ENCODE measurements around the gene ADAMTS9.

ADAMTS9 gene

DNA sequence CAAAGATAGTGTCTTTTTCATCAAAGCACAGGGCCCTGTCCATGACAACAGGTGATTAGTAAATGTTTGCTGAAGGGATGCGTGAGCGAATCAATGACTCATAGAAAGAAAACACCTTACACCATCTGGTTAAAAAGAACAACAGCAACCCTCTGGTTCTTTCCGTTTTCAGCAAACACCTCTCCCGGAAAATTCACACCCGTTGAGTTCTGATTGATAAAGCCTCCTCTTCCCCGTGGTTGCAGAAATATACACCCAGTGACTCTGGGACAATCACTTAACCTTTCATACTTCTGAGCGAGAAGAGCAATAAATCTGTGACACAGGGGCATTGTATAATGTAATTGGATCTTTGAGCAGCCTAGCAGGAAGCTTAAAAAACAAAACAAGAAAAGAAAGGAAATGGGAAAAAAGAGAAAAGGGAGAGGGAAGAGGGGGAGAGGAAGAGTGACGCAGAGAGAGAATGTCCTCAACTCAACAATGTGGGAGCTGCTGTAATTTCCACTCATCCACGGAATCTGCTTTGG, 37.6 kb downstream of the ADAMTS9 start:
- Histone ChIP-seq H3K9me2 (replicated peaks; ENCODE audit: low read depth, low read length) (no peaks in the 10 kb centered on the region), H3K27me3 (ENCODE audit: insufficient read depth, low read length, poor library complexity, severe bottlenecking) (no peaks in the 10 kb centered on the region), H3K4me2 (ENCODE audit: low read depth, low read length, poor library complexity, severe bottlenecking) (no peak overlapping the region), H3K4me1 (ENCODE audit: insufficient read depth, low read length, poor library complexity, severe bottlenecking) (no peaks in the 10 kb centered on the region), H3K4me3 (ENCODE audit: low read length, poor library complexity, severe bottlenecking) (no peak overlapping the region), H4K20me1 (ENCODE audit: insufficient read depth, low read length, poor library complexity, severe bottlenecking) (no peaks in the 10 kb centered on the region), H3K79me2 (ENCODE audit: insufficient read depth, low read length) (no peaks in the 10 kb centered on the region), H3K36me3 (ENCODE audit: insufficient read depth, low read length) (no peaks in the 10 kb centered on the region), H3F3A (ENCODE audit: low read depth) (no peaks in the 10 kb centered on the region), H3K9me3 (ENCODE audit: insufficient read depth, low read depth, low read length) (no peaks in the 10 kb centered on the region), H3K9ac (ENCODE audit: low read depth, low read length, poor library complexity, severe bottlenecking) (no peak overlapping the region), H2AFZ (ENCODE audit: low read length) (no peak overlapping the region)
- TF ChIP-seq CTCF (conservative IDR thresholded peaks at IDR 0.05; ENCODE audit: low read length) = no peak
- TF ChIP-seq EZH2phosphoT487 (IDR thresholded peaks at IDR 0.05; ENCODE audit: borderline replicate concordance) = no peak

DNA sequence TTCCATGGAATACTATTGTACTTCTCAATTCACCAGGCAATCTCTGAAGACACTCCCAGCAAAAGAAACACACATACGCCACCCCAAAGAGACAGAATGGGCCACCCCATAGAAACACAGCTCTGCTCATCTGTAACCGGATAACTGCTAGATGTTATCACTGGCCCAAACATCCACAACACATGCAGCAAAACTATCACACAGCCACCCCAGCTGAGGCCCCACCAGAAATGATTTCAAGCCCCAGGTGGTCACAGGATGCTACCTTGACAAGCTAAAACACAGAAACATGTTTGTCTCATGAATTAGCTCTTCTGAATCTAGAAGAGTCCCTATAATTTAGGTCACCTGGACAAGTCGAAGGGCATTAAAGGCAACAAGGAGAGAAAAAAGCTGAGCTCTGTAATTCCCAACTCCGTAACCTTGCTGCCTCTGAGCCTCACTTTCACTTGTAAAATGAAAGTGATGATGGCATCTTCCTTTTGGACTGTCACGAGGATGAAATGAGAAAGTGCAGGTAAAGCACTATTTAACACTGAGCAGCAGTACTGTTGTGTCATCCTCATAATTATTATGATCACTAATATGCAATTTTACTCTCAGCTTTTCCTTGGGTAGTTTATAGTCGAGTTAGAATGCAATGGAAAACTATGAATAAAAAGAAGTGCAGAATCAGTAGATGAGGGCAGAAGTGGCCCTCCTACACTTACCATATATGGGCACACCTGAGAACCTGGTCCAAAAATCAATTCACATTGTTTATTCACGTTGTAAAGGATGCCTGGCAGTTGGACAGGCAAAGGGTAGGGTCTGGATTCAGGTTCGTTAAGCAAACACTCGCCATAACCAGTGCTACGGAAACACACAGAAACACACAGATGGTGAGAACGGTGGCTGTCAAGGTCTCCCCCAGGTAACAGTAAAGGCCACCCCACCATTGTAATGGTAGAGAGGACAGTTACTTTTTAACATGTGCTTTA, 38.6 kb downstream of the ADAMTS9 start:
- no peak for TF ChIP-seq CTCF (conservative IDR thresholded peaks at IDR 0.05; ENCODE audit: low read length)
- no peak for TF ChIP-seq EZH2phosphoT487 (IDR thresholded peaks at IDR 0.05; ENCODE audit: borderline replicate concordance)

GRCh38 chr3:64647825-64648224, 40.0 kb downstream of the ADAMTS9 start:
- no peak overlapping the region for H2AFZ ChIP-seq (ENCODE audit: low read length)
- TF ChIP-seq EZH2phosphoT487 (IDR thresholded peaks at IDR 0.05; ENCODE audit: borderline replicate concordance) (no peak), CTCF (conservative IDR thresholded peaks at IDR 0.05; ENCODE audit: low read length) (no peak)
- H3K36me3 ChIP-seq (ENCODE audit: insufficient read depth, low read length) = no peaks in the 10 kb centered on the region
- H3K9me3 ChIP-seq (ENCODE audit: insufficient read depth, low read depth, low read length) = no peaks in the 10 kb centered on the region
- no peaks in the 10 kb centered on the region for H3K4me1 ChIP-seq (ENCODE audit: insufficient read depth, low read length, poor library complexity, severe bottlenecking)
- no peaks in the 10 kb centered on the region for H4K20me1 ChIP-seq (ENCODE audit: insufficient read depth, low read length, poor library complexity, severe bottlenecking)
- no peaks in the 10 kb centered on the region for H3K27me3 ChIP-seq (ENCODE audit: insufficient read depth, low read length, poor library complexity, severe bottlenecking)
- H3F3A ChIP-seq (ENCODE audit: low read depth) = no peaks in the 10 kb centered on the region
- H3K4me2 ChIP-seq (ENCODE audit: low read depth, low read length, poor library complexity, severe bottlenecking) = no peak overlapping the region
- no peak overlapping the region for H3K4me3 ChIP-seq (ENCODE audit: low read length, poor library complexity, severe bottlenecking)
- H3K9me2 ChIP-seq (replicated peaks; ENCODE audit: low read depth, low read length) = no peaks in the 10 kb centered on the region
- no peaks in the 10 kb centered on the region for H3K79me2 ChIP-seq (ENCODE audit: insufficient read depth, low read length)
- no peak overlapping the region for H3K9ac ChIP-seq (ENCODE audit: low read depth, low read length, poor library complexity, severe bottlenecking)

More for the DNA sequence above, 38.6 kb downstream of the ADAMTS9 start:
- H3K4me3 ChIP-seq (ENCODE audit: low read length, poor library complexity, severe bottlenecking) = no peak overlapping the region
- H3K9ac ChIP-seq (ENCODE audit: low read depth, low read length, poor library complexity, severe bottlenecking) = no peak overlapping the region
- no peaks in the 10 kb centered on the region for H3K9me2 ChIP-seq (replicated peaks; ENCODE audit: low read depth, low read length)
- no peaks in the 10 kb centered on the region for H3K4me1 ChIP-seq (ENCODE audit: insufficient read depth, low read length, poor library complexity, severe bottlenecking)
- H3K4me2 ChIP-seq (ENCODE audit: low read depth, low read length, poor library complexity, severe bottlenecking) = no peak overlapping the region
- no peaks in the 10 kb centered on the region for H3K79me2 ChIP-seq (ENCODE audit: insufficient read depth, low read length)
- no peaks in the 10 kb centered on the region for H3K27me3 ChIP-seq (ENCODE audit: insufficient read depth, low read length, poor library complexity, severe bottlenecking)
- no peaks in the 10 kb centered on the region for H3F3A ChIP-seq (ENCODE audit: low read depth)
- no peak overlapping the region for H2AFZ ChIP-seq (ENCODE audit: low read length)
- H3K9me3 ChIP-seq (ENCODE audit: insufficient read depth, low read depth, low read length) = no peaks in the 10 kb centered on the region
- no peaks in the 10 kb centered on the region for H3K36me3 ChIP-seq (ENCODE audit: insufficient read depth, low read length)
- H4K20me1 ChIP-seq (ENCODE audit: insufficient read depth, low read length, poor library complexity, severe bottlenecking) = no peaks in the 10 kb centered on the region

All from Loucy (cell line).